C4-2B (cell line): ENCODE data around the gene ALDH4A1.

Source experiments
- CTCF ChIP-seq: fragments of 450-650 bp; conservative IDR thresholded peaks from 2 replicates; pipeline ENCODE4 v1.5.1; 2017; ENCODE audit warnings: mild to moderate bottlenecking
- ZFX ChIP-seq: fragments of 450-650 bp; IDR thresholded peaks from 2 replicates; pipeline ENCODE4 v1.6.1; 2017

- TF ChIP-seq CTCF (no peak), ZFX (no peak)
Measured at GRCh38 chr1:18879215-18879790, 23.1 kb downstream of the ALDH4A1 start.
